HCT116 (cell line): ENCODE measurements around the gene C14orf93. TPM values are rescaled to one million over a fixed set of nuclear protein-coding genes. Genes with fewer than 3 reads are reported as not detected.

ENCODE experiments used
- ATAC-seq: fragments of 200-7000 bp; cut with Tn5 transposase; 2 replicates; pipeline ENCODE4 v1.9.1; 2020; ENCODE audit warnings: mild to moderate bottlenecking, moderate library complexity
- BruUV-seq: library from RNA; stranded (reverse); fragments of 400-500 nt; replicated peaks from 2 replicates; lab custom pipeline; 2021; lab: Mats Ljungman, UMichigan
- CTCF ChIA-PET: fragments of 300-600 bp; sonication (Branson Sonifier 250); formaldehyde crosslinking; loops from one replicate; lab custom pipeline; 2021; ENCODE audit warnings: antibody characterized with exemption; lab: Charles Lee
- POLR2A ChIA-PET: fragments of 300-600, 350-600 bp; sonication (Branson Sonifier 250); formaldehyde crosslinking; loops from one replicate; lab custom pipeline; 2021; ENCODE audit warnings: antibody characterized with exemption; lab: Charles Lee
- RAD21 ChIA-PET, 2 experiments: fragments of 300-600 bp; sonication (Branson Sonifier 250); formaldehyde crosslinking; loops; one replicate each; lab custom pipeline; 2023; ENCODE audit warnings: low total read pairs in 2 of 2; ENCODE audit not compliant: uncharacterized antibody in 2 of 2, unreplicated experiment in 2 of 2, low non-redundant PET in 1 of 2; lab: Charles Lee
- DNase-seq: peaks from one replicate; pipeline ENCODE4 v3.0.0-alpha.2; 2010; ENCODE audit warnings: low read depth, low spot score
- H2AFZ ChIP-seq: fragments of 200-600 bp; shearing (Covaris generic), sonication (generic); 2 replicates; pipeline ENCODE4 v1.6.1; 2017; ENCODE audit warnings: low read depth, mixed run types, mixed read lengths, antibody characterized with exemption, low read length; ENCODE audit not compliant: poor library complexity, severe bottlenecking
- H3K27ac ChIP-seq: 2 replicates; pipeline ENCODE4 v1.5.1; 2012; ENCODE audit warnings: low read depth, low read length
- H3K27me3 ChIP-seq: fragments of 200-600 bp; sonication (generic); 2 replicates; pipeline ENCODE4 v1.6.1; 2016; ENCODE audit warnings: mixed run types, low read length, mixed read lengths; ENCODE audit not compliant: insufficient read depth
- H3K36me3 ChIP-seq, 2 experiments: fragments of 200-500 bp in 1 of 2; fragments of 200-600 bp in 1 of 2; sonication (Bioruptor generic) in 1 of 2; sonication (generic) in 1 of 2; 2 replicates each; pipeline versions ENCODE4 v1.5.1 to v1.6.1; 2014 to 2016; ENCODE audit warnings: low read length in 2 of 2, inconsistent platforms in 1 of 2, mixed read lengths in 1 of 2, mixed run types in 1 of 2; ENCODE audit not compliant: insufficient read depth in 2 of 2, control insufficient read depth in 1 of 2
- H3K4me1 ChIP-seq, 2 experiments: fragments of 200-600 bp in 1 of 2; sonication (generic) in 1 of 2; 2 replicates each; pipeline versions ENCODE4 v1.5.1 to v1.6.1; 2012 to 2017; ENCODE audit warnings: low read length in 2 of 2, inconsistent platforms in 1 of 2, mild to moderate bottlenecking in 1 of 2, mixed read lengths in 1 of 2, mixed run types in 1 of 2, moderate library complexity in 1 of 2; ENCODE audit not compliant: insufficient read depth in 2 of 2, control insufficient read depth in 1 of 2
- H3K4me2 ChIP-seq: fragments of 200-600 bp; sonication (generic); 2 replicates; pipeline ENCODE4 v1.6.1; 2017; ENCODE audit warnings: mixed run types, low read length, mixed read lengths
- H3K4me3 ChIP-seq, 2 experiments: fragments of 200-600 bp in 1 of 2; sonication (generic) in 1 of 2; replicated peaks in 1 of 2; 2 replicates each; pipeline ENCODE4 v1.5.1; 2011 to 2016; ENCODE audit warnings: low read length in 2 of 2, control low read depth in 1 of 2, low read depth in 1 of 2, mild to moderate bottlenecking in 1 of 2, mixed read lengths in 1 of 2, mixed run types in 1 of 2
- H3K79me2 ChIP-seq: fragments of 200-600 bp; sonication (generic); 2 replicates; pipeline ENCODE4 v1.6.1; 2017; ENCODE audit warnings: mild to moderate bottlenecking, mixed run types, low read length, moderate library complexity, mixed read lengths; ENCODE audit not compliant: insufficient read depth
- H3K9ac ChIP-seq: fragments of 200-600 bp; sonication (generic); 2 replicates; pipeline ENCODE4 v1.6.1; 2016; ENCODE audit warnings: low read length, mixed read lengths
- H3K9me2 ChIP-seq: fragments of 200-600 bp; sonication (generic), shearing (Covaris generic); 2 replicates; pipeline ENCODE4 v1.6.1; 2017; ENCODE audit warnings: mixed run types, mild to moderate bottlenecking, moderate library complexity; ENCODE audit not compliant: insufficient read depth
- H3K9me3 ChIP-seq, 2 experiments: fragments of 200-500 bp in 1 of 2; fragments of 200-600 bp in 1 of 2; sonication (Bioruptor generic) in 1 of 2; sonication (generic) in 1 of 2; 2 replicates each; pipeline ENCODE4 v1.6.1; 2014 to 2017; ENCODE audit warnings: low read length in 2 of 2, mixed read lengths in 2 of 2, inconsistent platforms in 1 of 2, low read depth in 1 of 2, mild to moderate bottlenecking in 1 of 2, mixed run types in 1 of 2, moderate library complexity in 1 of 2; ENCODE audit not compliant: control insufficient read depth in 1 of 2, insufficient read depth in 1 of 2
- H4K20me1 ChIP-seq: fragments of 200-600 bp; sonication (generic), shearing (Covaris generic); 2 replicates; pipeline ENCODE4 v1.6.1; 2017; ENCODE audit warnings: mixed run types, mild to moderate bottlenecking, moderate library complexity; ENCODE audit not compliant: insufficient read depth
- EZH2 ChIP-seq: fragments of 200-600 bp; sonication (generic); IDR thresholded peaks from 2 replicates; pipeline ENCODE4 v1.6.1; 2017; ENCODE audit warnings: antibody characterized with exemption, mixed run types
- JUND ChIP-seq: IDR thresholded peaks from 2 replicates; pipeline ENCODE4 v1.6.1; 2012
- RAD21 ChIP-seq: IDR thresholded peaks from 2 replicates; pipeline ENCODE4 v1.6.1; 2012; ENCODE audit warnings: low read depth, mild to moderate bottlenecking
- SRF ChIP-seq: IDR thresholded peaks from 2 replicates; pipeline ENCODE4 v1.6.1; 2012; ENCODE audit warnings: low read depth
- TCF7L2 ChIP-seq: IDR thresholded peaks from 2 replicates; pipeline ENCODE4 v1.7.0; 2011; ENCODE audit warnings: borderline replicate concordance, inconsistent platforms; ENCODE audit not compliant: insufficient read depth, insufficient read length; ENCODE audit errors: extremely low read depth
- intact Hi-C: fragments of 100-400 bp; cut with micrococcal nuclease; formaldehyde crosslinking; loops from 2 replicates; pipeline ENCODE4 v1.10.0; 2022
- total RNA-seq: library from RNA; stranded (reverse); gene quantifications from one replicate; pipeline ENCODE4 v1.2.1, GENCODE V29; 2021; ENCODE audit not compliant: unreplicated experiment
- TF ChIP-seq, protein P1 (sequence below): IDR thresholded peaks from 2 replicates; pipeline ENCODE4 v1.6.1; 2011; ENCODE audit warnings: mild to moderate bottlenecking, low read length, moderate library complexity; ENCODE audit not compliant: insufficient replicate concordance; ENCODE audit errors: extremely low read depth
- TF ChIP-seq, protein P2 (sequence below): IDR thresholded peaks from 2 replicates; pipeline ENCODE4 v1.6.1; 2012; ENCODE audit warnings: low read depth

The C14orf93 gene
- total RNA-seq, 1 experiment from 2014 or later, result 13.7 TPM

DNA sequence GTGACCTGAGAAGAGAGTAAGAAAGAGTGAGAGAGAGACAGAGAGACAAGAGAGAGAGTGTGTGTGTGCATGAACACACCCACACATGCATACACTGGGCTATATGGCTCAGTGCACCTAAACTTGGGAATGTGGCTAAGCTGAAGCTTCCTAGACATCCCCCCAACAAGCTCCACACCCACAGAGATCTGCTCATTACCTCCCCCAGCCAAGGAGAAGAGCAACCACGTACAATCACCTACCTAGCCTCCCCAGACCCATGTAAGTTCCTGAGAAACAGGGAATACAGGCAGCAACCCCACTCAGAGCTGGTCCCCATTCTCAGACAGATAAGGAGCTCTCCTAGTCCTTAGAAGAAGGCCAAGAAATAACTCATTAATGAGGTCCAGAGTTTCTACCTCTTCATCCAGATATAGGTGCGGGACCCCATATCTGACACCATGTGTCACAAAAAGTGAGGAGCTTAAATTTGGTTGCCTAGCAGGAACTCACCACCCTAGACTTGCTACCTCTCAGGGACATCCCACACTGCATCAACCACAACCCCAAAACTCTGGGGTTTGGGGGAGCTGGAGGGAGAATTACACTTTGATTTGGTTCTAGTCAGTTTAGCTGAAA lies 37.5 kb downstream of the C14orf93 start:
- H3K27me3 ChIP-seq, result no peaks in the 10 kb centered on the region
- DNase-seq (no peak), ATAC-seq (no peak)
- H3K36me3 ChIP-seq, result peaks cover 2 to 35% of the 10 kb centered on the region in 2 experiments; a peak in 2 of 4 replicates
- no peak overlapping the region for H2AFZ ChIP-seq
- H3K4me2 ChIP-seq, result no peak overlapping the region
- TSS peak; percentile 27 for BruUV-seq
- peaks cover 7% of the 10 kb centered on the region for H3K79me2 ChIP-seq
- no peak overlapping the region for H3K27ac ChIP-seq
- H3K9ac ChIP-seq, result no peak overlapping the region
- intact Hi-C loops, result no loop called here
- TF ChIP-seq RAD21, result no peak
- no peak for TF ChIP-seq SRF
- TF ChIP-seq, protein P1, sequence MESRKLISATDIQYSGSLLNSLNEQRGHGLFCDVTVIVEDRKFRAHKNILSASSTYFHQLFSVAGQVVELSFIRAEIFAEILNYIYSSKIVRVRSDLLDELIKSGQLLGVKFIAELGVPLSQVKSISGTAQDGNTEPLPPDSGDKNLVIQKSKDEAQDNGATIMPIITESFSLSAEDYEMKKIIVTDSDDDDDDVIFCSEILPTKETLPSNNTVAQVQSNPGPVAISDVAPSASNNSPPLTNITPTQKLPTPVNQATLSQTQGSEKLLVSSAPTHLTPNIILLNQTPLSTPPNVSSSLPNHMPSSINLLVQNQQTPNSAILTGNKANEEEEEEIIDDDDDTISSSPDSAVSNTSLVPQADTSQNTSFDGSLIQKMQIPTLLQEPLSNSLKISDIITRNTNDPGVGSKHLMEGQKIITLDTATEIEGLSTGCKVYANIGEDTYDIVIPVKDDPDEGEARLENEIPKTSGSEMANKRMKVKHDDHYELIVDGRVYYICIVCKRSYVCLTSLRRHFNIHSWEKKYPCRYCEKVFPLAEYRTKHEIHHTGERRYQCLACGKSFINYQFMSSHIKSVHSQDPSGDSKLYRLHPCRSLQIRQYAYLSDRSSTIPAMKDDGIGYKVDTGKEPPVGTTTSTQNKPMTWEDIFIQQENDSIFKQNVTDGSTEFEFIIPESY, result no peak
- TF ChIP-seq JUND, result no peak
- TF ChIP-seq, protein P2, sequence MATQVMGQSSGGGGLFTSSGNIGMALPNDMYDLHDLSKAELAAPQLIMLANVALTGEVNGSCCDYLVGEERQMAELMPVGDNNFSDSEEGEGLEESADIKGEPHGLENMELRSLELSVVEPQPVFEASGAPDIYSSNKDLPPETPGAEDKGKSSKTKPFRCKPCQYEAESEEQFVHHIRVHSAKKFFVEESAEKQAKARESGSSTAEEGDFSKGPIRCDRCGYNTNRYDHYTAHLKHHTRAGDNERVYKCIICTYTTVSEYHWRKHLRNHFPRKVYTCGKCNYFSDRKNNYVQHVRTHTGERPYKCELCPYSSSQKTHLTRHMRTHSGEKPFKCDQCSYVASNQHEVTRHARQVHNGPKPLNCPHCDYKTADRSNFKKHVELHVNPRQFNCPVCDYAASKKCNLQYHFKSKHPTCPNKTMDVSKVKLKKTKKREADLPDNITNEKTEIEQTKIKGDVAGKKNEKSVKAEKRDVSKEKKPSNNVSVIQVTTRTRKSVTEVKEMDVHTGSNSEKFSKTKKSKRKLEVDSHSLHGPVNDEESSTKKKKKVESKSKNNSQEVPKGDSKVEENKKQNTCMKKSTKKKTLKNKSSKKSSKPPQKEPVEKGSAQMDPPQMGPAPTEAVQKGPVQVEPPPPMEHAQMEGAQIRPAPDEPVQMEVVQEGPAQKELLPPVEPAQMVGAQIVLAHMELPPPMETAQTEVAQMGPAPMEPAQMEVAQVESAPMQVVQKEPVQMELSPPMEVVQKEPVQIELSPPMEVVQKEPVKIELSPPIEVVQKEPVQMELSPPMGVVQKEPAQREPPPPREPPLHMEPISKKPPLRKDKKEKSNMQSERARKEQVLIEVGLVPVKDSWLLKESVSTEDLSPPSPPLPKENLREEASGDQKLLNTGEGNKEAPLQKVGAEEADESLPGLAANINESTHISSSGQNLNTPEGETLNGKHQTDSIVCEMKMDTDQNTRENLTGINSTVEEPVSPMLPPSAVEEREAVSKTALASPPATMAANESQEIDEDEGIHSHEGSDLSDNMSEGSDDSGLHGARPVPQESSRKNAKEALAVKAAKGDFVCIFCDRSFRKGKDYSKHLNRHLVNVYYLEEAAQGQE, result no peak
- no peak for TF ChIP-seq EZH2
- TF ChIP-seq TCF7L2, result no peak
- no peaks in the 10 kb centered on the region for H4K20me1 ChIP-seq
- peaks cover 26 to 31% of the 10 kb centered on the region in 2 experiments for H3K4me1 ChIP-seq
- no peaks in the 10 kb centered on the region for H3K9me2 ChIP-seq
- H3K9me3 ChIP-seq, result no peaks in the 10 kb centered on the region
- RAD21 ChIA-PET, result interaction anchor here (1.2 to 1.5 kb wide), 2 partner anchors 14 to 86 kb away, joined by 3 to 4 read pairs; no protein-coding TSS in a partner anchor
- CTCF ChIA-PET, result interaction anchor here (0.8 to 5.2 kb wide), 6 partner anchors 10 to 96 kb away, joined by 3 to 30 read pairs (median 10); partner anchors contain the start of genes AJUBA, CDH24 and PRMT5
- POLR2A ChIA-PET, result no interaction called here
- no peak overlapping the region for H3K4me3 ChIP-seq
